H9 (cell line): ENCODE results near the gene FAM149A. TPM values are rescaled to one million over a fixed set of nuclear protein-coding genes. Genes with fewer than 3 reads are reported as not detected.

ENCODE experiments used
- DNase-seq: peaks from one replicate; pipeline ENCODE4 v3.0.0-alpha.2; 2017
- H2AFZ ChIP-seq: one replicate; pipeline ENCODE4 v1.6.1; 2013; ENCODE audit warnings: mild to moderate bottlenecking, low read length, control low read depth, moderate library complexity
- H2AK5ac ChIP-seq: 2 replicates; pipeline ENCODE4 v1.6.1; 2013; ENCODE audit warnings: low read length, control low read depth, mixed read lengths; ENCODE audit not compliant: insufficient read length
- H2BK120ac ChIP-seq: one replicate; pipeline ENCODE4 v1.6.1; 2013; ENCODE audit warnings: low read depth, mild to moderate bottlenecking, low read length, control low read depth, inconsistent platforms; ENCODE audit not compliant: poor library complexity, severe bottlenecking
- H2BK12ac ChIP-seq: 2 replicates; pipeline ENCODE4 v1.6.1; 2013; ENCODE audit warnings: low read length, control low read depth, mixed read lengths, low read depth; ENCODE audit not compliant: insufficient read length
- H2BK15ac ChIP-seq: 2 replicates; pipeline ENCODE4 v1.6.1; 2013; ENCODE audit warnings: low read depth, low read length, control low read depth
- H2BK20ac ChIP-seq: one replicate; pipeline ENCODE4 v1.6.1; 2013; ENCODE audit warnings: low read depth, mild to moderate bottlenecking, low read length, control low read depth, inconsistent platforms; ENCODE audit not compliant: poor library complexity, severe bottlenecking
- H2BK5ac ChIP-seq: 2 replicates; pipeline ENCODE4 v1.6.1; 2013; ENCODE audit warnings: low read length, control low read depth, mixed read lengths; ENCODE audit not compliant: insufficient read length
- H3K14ac ChIP-seq: 2 replicates; pipeline ENCODE4 v1.6.1; 2013; ENCODE audit warnings: low read length, control low read depth; ENCODE audit not compliant: insufficient read depth
- H3K18ac ChIP-seq: 2 replicates; pipeline ENCODE4 v1.6.1; 2013; ENCODE audit warnings: low read depth, mild to moderate bottlenecking, mixed read lengths, low read length, control low read depth; ENCODE audit not compliant: insufficient read length
- H3K23ac ChIP-seq: 2 replicates; pipeline ENCODE4 v1.6.1; 2013; ENCODE audit warnings: low read length, control low read depth, mixed read lengths, low read depth; ENCODE audit not compliant: insufficient read length
- H3K23me2 ChIP-seq: 2 replicates; pipeline ENCODE4 v1.6.1; 2013; ENCODE audit warnings: low read depth, mild to moderate bottlenecking, mixed read lengths, low read length, control low read depth; ENCODE audit not compliant: insufficient read length, poor library complexity, severe bottlenecking
- H3K27ac ChIP-seq: 2 replicates; pipeline ENCODE4 v1.5.1; 2013; ENCODE audit warnings: low read length, control low read depth, mixed read lengths, low read depth; ENCODE audit not compliant: insufficient read length
- H3K27me3 ChIP-seq: 2 replicates; pipeline ENCODE4 v1.6.1; 2013; ENCODE audit warnings: low read length, control low read depth, inconsistent platforms; ENCODE audit not compliant: insufficient read depth
- H3K4ac ChIP-seq: 2 replicates; pipeline ENCODE4 v1.6.1; 2013; ENCODE audit warnings: low read depth, mild to moderate bottlenecking, control low read depth, inconsistent platforms, low read length, moderate library complexity
- H3K4me1 ChIP-seq: 2 replicates; pipeline ENCODE4 v1.6.1; 2013; ENCODE audit warnings: low read length, control low read depth, inconsistent platforms; ENCODE audit not compliant: insufficient read depth
- H3K4me2 ChIP-seq: 2 replicates; pipeline ENCODE4 v1.6.1; 2013; ENCODE audit warnings: low read length, control low read depth, mixed read lengths; ENCODE audit not compliant: insufficient read length, insufficient read depth
- H3K56ac ChIP-seq: 2 replicates; pipeline ENCODE4 v1.6.1; 2013; ENCODE audit warnings: low read depth, mild to moderate bottlenecking, mixed read lengths, low read length, control low read depth; ENCODE audit not compliant: insufficient read length
- H3K79me1 ChIP-seq: 2 replicates; pipeline ENCODE4 v1.6.1; 2013; ENCODE audit warnings: low read depth, mild to moderate bottlenecking, moderate library complexity, low read length, control low read depth, inconsistent platforms; ENCODE audit not compliant: insufficient read depth, poor library complexity, severe bottlenecking
- H3K79me2 ChIP-seq: 2 replicates; pipeline ENCODE4 v1.6.1; 2013; ENCODE audit warnings: low read length, control low read depth, inconsistent platforms; ENCODE audit not compliant: insufficient read depth
- H3K9ac ChIP-seq: 2 replicates; pipeline ENCODE4 v1.6.1; 2013; ENCODE audit warnings: low read length, control low read depth, mixed read lengths; ENCODE audit not compliant: insufficient read length; ENCODE audit errors: extremely low read depth
- H3K9me3 ChIP-seq: one replicate; pipeline ENCODE4 v1.6.1; 2013; ENCODE audit warnings: low read depth, low read length, inconsistent platforms; ENCODE audit not compliant: control insufficient read depth
- H3T11ph ChIP-seq: one replicate; pipeline ENCODE4 v1.6.1; 2013; ENCODE audit warnings: mild to moderate bottlenecking, low read length, control low read depth, inconsistent platforms
- H4K20me1 ChIP-seq: one replicate; pipeline ENCODE4 v1.6.1; 2013; ENCODE audit not compliant: control insufficient read depth, insufficient read length, insufficient read depth
- H4K5ac ChIP-seq: 2 replicates; pipeline ENCODE4 v1.6.1; 2013; ENCODE audit warnings: low read depth, mild to moderate bottlenecking, mixed read lengths, low read length, control low read depth; ENCODE audit not compliant: insufficient read length
- H4K8ac ChIP-seq: replicated peaks from 2 replicates; pipeline ENCODE4 v1.6.1; 2013; ENCODE audit warnings: low read length, control low read depth, mixed read lengths, low read depth; ENCODE audit not compliant: insufficient read length
- H4K91ac ChIP-seq: 2 replicates; pipeline ENCODE4 v1.6.1; 2013; ENCODE audit warnings: low read depth, mild to moderate bottlenecking, moderate library complexity, mixed read lengths, low read length, control low read depth; ENCODE audit not compliant: insufficient read length
- H3K27ac Mint-ChIP-seq, 3 experiments: 2 replicates in 2 of 3; 3 replicates in 1 of 3; pipeline ENCODE4 v1.8.0; 2020 to 2021; ENCODE audit warnings: mixed read lengths in 3 of 3, mild to moderate bottlenecking in 1 of 3, moderate library complexity in 1 of 3
- H3K27me3 Mint-ChIP-seq: 2 replicates; pipeline ENCODE4 v1.8.0; 2021; ENCODE audit warnings: low read depth, mild to moderate bottlenecking, moderate library complexity, mixed read lengths
- H3K36me3 Mint-ChIP-seq, 3 experiments: 2 replicates in 2 of 3; 3 replicates in 1 of 3; pipeline ENCODE4 v1.8.0; 2020 to 2021; ENCODE audit warnings: low read depth in 3 of 3, mixed read lengths in 3 of 3; ENCODE audit not compliant: insufficient read depth in 1 of 3
- H3K4me1 Mint-ChIP-seq, 2 experiments: 2 replicates each; pipeline ENCODE4 v1.8.0; 2020; ENCODE audit warnings: mixed read lengths in 2 of 2
- H3K4me3 Mint-ChIP-seq, 2 experiments: 2 replicates in 1 of 2; 3 replicates in 1 of 2; pipeline ENCODE4 v1.8.0; 2020 to 2021; ENCODE audit warnings: mild to moderate bottlenecking in 2 of 2, mixed read lengths in 2 of 2, moderate library complexity in 1 of 2
- H3K9me3 Mint-ChIP-seq, 2 experiments: 2 replicates in 1 of 2; 3 replicates in 1 of 2; pipeline ENCODE4 v1.8.0; 2020; ENCODE audit warnings: mild to moderate bottlenecking in 2 of 2, mixed read lengths in 2 of 2, moderate library complexity in 1 of 2
- CTCF ChIP-seq: fragments of 200-600 bp; sonication (generic); conservative IDR thresholded peaks from 3 replicates; pipeline ENCODE4 v1.8.0; 2021; ENCODE audit warnings: antibody characterized with exemption, mild to moderate bottlenecking
- WGBS: extraction: QIAGEN DNeasy Blood & Tissue Kit; methylation state at CpG from one replicate; pipeline ENCODE4 v1.1.7; 2013; ENCODE audit warnings: missing lambda C conversion rate, low lambda C conversion rate, mixed read lengths; ENCODE audit not compliant: insufficient read length; ENCODE audit errors: extremely low coverage; 5-methylcytosine and 5-hydroxymethylcytosine counted together
- total RNA-seq: library from RNA; stranded (reverse); gene quantifications from 2 replicates; pipeline ENCODE4 v1.2.1, GENCODE V29; 2021

Gene FAM149A
- total RNA-seq, 1 experiment from 2014 or later, result 5.9 TPM

DNA sequence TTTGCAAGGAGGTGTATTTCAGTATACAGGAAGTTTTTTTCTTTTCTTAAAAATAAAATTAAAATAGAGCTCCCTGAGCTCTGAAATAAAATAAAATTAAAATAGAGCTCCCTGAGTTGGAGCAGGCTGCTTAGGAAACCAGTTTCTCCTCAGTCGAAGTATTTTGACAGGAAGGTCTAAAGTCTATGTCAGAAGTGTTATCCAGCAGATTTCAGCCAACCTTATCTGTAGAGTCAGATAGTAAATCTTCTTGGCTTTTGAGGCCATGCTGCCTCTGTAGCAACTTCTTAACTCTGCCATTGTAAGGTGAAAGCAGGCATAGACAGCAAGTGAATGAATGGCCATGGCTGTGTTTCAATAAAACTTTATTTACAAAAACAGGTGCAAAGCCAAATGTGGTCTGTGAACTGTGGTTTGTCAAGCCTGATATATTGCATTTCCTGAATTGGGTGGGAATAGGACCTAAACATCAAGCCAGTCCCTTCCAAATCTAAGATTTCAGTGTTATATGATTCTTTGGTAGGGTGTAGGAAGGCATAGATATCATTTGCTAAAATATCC is 113.3 kb downstream of the FAM149A start:
- no peak overlapping the region for H3K14ac ChIP-seq
- H2BK12ac ChIP-seq, result no peak overlapping the region
- H3K4me1 ChIP-seq, result no peaks in the 10 kb centered on the region
- H4K91ac ChIP-seq, result no peak overlapping the region
- no peak overlapping the region for H2BK120ac ChIP-seq
- Mint-ChIP-seq H3K27me3 (peaks cover 1% of the 10 kb centered on the region; the same call in 1 of the 2 replicates), H3K4me3 (no peak overlapping the region), H3K9me3 (peaks cover 1 to 5% of the 10 kb centered on the region in 2 experiments; a peak in 3 of 5 replicates), H3K36me3 (peaks cover 0 to 3% (median 1%) of the 10 kb centered on the region in 3 experiments; a peak in 5 of 7 replicates), H3K27ac (no peak overlapping the region), H3K4me1 (peaks cover 16 to 20% of the 10 kb centered on the region in 2 experiments)
- no peaks in the 10 kb centered on the region for H3K23me2 ChIP-seq
- H3K4me2 ChIP-seq, result no peak overlapping the region
- no peaks in the 10 kb centered on the region for H3K79me2 ChIP-seq
- no peak overlapping the region for H2AK5ac ChIP-seq
- H3K4ac ChIP-seq, result no peak overlapping the region
- H2AFZ ChIP-seq, result no peak overlapping the region
- H3K18ac ChIP-seq, result no peak overlapping the region
- DNase-seq, result no peak
- no peak overlapping the region for H2BK5ac ChIP-seq
- no peak overlapping the region for H3T11ph ChIP-seq
- H2BK20ac ChIP-seq, result no peak overlapping the region
- H2BK15ac ChIP-seq, result no peak overlapping the region
- no peak overlapping the region for H4K5ac ChIP-seq
- WGBS, result no CpG with 5 or more reads among the region's 1 CpG
- no peak for TF ChIP-seq CTCF
- H3K9me3 ChIP-seq, result no peaks in the 10 kb centered on the region
- H3K23ac ChIP-seq, result no peak overlapping the region
- no peaks in the 10 kb centered on the region for H4K20me1 ChIP-seq
- H3K27me3 ChIP-seq, result no peaks in the 10 kb centered on the region
- no peak overlapping the region for H3K9ac ChIP-seq
- H3K79me1 ChIP-seq, result no peaks in the 10 kb centered on the region
- no peak overlapping the region for H3K56ac ChIP-seq
- no peak overlapping the region for H3K27ac ChIP-seq
- no peak overlapping the region for H4K8ac ChIP-seq
